DOHH2 (cell line): Measurements from ENCODE around the gene DLEC1.

Source experiments
- EZH2phosphoT487 ChIP-seq: fragments of 200-600 bp; sonication (generic); IDR thresholded peaks from 2 replicates; pipeline ENCODE4 v1.6.1; 2017; ENCODE audit warnings: borderline replicate concordance, mild to moderate bottlenecking, antibody characterized with exemption, low read length, moderate library complexity, mixed read lengths
- TF ChIP-seq, protein P1 (sequence below): fragments of 200-600 bp; sonication (generic); IDR thresholded peaks from one replicate; pipeline ENCODE4 v1.5.1; 2014; ENCODE audit warnings: antibody characterized with exemption, mild to moderate bottlenecking, low read depth, low read length; ENCODE audit not compliant: poor library complexity, severe bottlenecking

DNA sequence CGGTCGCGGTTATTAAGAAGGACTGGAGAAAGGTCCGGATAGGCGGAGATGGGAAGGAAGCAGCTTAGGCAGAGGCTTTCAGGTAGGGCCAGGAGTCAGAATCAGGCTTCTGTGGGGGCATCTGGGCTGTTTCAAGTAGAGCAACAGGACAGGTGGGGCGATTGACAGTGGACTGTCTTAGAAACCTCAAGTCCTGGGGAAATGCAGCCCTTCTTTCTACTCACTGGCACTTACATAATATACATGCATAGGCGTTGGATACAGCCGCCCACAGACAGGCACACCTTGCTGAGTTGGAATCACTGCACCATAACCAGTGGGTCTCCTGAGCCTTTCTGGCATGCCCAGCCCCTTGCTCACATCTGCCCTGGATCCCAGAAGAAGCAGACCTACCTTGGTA, 100.2 kb downstream of the DLEC1 start:
- no peak for TF ChIP-seq EZH2phosphoT487
- TF ChIP-seq, protein P1, sequence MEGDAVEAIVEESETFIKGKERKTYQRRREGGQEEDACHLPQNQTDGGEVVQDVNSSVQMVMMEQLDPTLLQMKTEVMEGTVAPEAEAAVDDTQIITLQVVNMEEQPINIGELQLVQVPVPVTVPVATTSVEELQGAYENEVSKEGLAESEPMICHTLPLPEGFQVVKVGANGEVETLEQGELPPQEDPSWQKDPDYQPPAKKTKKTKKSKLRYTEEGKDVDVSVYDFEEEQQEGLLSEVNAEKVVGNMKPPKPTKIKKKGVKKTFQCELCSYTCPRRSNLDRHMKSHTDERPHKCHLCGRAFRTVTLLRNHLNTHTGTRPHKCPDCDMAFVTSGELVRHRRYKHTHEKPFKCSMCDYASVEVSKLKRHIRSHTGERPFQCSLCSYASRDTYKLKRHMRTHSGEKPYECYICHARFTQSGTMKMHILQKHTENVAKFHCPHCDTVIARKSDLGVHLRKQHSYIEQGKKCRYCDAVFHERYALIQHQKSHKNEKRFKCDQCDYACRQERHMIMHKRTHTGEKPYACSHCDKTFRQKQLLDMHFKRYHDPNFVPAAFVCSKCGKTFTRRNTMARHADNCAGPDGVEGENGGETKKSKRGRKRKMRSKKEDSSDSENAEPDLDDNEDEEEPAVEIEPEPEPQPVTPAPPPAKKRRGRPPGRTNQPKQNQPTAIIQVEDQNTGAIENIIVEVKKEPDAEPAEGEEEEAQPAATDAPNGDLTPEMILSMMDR = no peak
